Colon (tissue), 2 donors: ENCODE measurements around the gene LYSMD2.
"Not testable (repeated sequence)": the region's sequence is repeated elsewhere in the genome, so short reads cannot be mapped to it uniquely, and the experiment has no call there.

Source experiments
- FAIRE-seq: peaks from 2 replicates; lab custom pipeline; 2012; peaks lifted over from hg19 to GRCh38; lab: Jason Lieb, UNC
- donor health status: control.
- donor health status: control.

The LYSMD2 gene, protein sequence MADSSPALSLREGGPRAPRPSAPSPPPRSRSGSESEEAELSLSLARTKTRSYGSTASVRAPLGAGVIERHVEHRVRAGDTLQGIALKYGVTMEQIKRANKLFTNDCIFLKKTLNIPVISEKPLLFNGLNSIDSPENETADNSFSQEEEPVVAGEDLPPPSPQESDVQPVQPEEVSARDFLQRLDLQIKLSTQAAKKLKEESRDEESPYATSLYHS

DNA sequence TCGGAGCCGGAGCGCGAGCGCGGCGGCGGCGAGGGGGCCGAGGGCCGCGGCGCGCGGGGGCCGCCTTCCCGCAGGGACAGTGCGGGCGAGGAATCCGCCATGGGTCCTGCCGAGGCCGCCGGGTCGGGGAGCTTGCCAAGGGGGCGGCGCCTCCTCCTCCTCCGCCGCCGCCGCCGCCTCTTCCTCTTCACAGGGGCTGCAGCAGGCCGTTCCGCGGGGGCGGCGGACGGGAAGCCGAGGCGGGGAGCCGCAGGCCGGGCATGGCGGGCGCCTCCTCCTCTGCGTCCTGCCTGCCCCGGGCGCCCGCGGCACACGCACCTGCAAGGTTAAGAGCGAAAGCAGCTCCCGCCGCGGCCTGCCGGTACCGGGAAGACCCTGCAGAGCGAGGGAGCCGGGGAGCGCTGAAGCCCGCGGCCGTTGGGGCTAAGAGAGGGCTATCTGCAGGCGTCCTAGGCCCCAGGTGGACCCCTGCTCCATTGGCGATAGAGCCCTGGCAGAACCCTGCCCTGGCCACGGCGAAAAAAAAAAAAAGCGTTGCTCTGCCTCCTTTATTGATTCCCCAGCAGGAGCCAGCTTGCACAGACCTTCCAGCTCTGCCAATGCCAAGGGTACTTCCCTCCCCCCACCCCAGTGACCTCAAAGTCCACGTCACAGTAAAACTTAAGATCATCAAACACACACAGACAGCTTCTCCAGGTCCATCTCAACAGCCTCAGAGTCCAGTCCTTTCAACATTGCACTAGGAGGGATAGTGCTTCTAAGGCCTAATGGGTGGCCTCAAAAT, at the start of gene LYSMD2:
Gene LYSMD2 (minus strand): TSS at position 134 of the 784 bp plus-strand sequence. CDS start 33 bp downstream, at position 101.
- FAIRE-seq: no peak

DNA sequence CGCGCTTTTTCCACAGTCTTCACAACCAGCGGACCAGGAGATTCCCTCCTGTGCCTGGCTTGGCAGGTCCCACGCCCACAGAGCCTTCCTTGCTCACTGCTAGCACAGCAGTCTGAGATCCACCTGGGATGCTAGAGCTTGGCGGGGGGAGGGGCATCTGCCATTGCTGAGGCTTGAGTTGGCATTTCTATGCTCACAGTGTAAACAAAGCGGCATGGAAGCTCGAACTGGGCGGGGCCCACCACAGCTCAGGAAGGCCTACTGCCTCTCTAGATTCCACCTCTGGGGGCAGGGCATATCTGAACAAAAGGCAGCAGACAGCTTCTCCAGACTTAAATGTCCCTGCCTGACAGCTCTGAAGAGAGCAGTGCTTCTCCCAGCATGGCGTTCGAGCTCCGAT, 49.7 kb upstream of the LYSMD2 start:
- not testable (repeated sequence) for FAIRE-seq

DNA sequence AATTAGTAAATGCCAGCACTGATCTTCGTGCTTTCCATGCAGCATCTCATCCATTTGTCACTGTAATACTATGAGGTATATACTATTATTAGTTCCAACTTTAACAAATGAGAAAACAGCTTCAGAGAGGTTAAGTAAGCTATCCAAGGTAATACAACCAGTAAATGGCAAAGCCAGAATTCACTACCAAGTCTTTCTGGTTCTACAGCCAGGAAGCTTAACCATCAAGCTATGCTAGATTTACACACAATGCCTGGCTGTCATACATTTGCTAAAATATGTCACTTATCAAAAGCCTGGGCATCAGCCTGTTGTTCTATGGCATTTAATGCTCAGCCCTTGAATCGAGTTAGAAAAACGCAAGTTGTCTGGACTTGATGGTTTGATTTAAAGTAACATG, 46.5 kb upstream of the LYSMD2 start:
- no peak for FAIRE-seq

DNA sequence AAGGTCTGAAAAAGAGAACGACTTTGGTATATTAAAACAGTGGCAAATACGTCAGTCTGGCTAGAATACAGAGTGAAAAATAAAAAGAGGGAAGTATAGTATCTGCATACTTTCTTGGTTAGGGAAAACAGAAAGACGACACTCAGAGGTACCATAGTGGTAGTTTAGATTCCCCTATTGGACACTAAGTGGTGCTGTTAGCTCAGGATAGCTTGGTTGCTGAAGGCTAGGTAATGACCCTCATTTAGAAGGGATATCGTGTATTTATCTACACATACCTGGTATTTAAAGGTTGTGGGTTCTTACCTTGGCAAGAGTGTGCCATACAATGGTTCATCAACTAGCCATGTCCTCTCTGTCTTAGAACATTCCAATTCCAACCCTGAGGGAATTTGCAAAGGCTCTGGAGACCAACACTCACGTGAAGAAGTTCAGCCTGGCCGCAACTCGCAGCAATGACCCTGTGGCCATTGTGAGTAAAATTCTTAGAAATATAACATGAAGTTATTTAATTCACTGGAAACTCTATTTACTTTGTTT, 45.0 kb upstream of the LYSMD2 start:
- FAIRE-seq: no peak

DNA sequence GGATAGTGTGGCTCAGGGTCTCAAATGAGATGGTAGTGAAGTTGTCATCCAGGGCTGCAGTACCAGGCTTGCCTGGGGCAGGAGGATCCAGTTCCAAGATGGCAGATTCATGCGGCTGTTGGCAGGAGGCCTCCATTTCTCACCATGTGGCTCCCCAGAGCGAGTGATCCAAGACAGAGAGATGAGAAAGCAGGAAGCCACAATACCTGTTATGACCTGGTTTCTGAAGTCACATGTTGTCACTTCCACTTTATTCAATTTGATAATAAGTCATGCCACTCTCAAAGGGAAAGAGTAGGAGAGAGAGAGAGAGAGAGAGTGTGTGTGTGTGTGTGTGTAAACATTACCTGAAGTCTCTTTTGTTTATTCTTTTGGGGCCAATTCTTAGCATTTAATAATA, 44.1 kb upstream of the LYSMD2 start:
- no peak for FAIRE-seq

DNA sequence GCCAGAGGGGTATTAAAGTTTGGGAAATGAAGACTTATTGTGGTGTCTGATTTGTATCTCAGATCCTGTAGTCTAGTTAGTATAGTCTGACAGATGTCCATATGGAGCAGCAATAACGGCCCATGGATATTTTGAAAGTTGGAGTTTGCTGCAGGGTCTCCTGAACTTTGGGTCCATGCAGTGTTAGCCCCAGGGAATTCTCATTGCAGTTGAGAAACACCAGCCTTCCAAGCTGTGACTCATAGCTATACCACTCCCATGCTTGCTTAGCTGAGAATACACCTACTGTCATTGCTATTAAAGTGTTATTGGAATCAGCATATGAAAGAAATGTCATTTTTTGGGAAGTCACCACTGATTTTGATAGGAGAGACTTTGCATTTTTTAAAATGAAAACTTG, 43.2 kb upstream of the LYSMD2 start:
- no peak for FAIRE-seq

DNA sequence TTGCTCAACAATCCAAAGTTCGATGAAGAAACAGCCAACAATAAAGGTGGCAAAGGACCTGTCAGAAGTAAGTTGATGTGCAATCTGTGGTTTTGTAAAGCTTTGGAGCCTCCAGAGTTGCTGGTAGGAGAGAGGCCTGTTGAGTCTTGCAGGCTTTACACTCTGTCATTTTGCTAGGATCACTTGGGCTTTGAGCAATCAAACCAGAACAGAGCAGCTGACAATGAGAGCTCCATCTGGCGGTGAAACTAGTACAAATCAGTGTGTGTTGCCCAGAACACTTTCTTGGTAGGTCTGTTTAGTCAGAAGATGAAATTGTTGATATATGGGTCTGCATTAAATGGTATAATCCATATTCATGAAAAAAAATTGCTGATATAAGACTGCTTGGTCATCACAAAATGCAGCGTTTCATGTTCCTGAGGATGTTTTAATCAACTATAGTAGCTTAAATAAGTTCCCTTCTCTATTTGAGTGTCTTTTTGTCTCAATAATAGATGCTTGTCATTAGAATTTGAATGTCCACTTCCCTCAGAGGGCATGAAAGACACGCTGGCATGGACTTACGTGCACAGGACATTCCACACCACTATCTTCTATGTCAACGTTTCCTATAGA, 39.6 kb upstream of the LYSMD2 start:
- no peak for FAIRE-seq

DNA sequence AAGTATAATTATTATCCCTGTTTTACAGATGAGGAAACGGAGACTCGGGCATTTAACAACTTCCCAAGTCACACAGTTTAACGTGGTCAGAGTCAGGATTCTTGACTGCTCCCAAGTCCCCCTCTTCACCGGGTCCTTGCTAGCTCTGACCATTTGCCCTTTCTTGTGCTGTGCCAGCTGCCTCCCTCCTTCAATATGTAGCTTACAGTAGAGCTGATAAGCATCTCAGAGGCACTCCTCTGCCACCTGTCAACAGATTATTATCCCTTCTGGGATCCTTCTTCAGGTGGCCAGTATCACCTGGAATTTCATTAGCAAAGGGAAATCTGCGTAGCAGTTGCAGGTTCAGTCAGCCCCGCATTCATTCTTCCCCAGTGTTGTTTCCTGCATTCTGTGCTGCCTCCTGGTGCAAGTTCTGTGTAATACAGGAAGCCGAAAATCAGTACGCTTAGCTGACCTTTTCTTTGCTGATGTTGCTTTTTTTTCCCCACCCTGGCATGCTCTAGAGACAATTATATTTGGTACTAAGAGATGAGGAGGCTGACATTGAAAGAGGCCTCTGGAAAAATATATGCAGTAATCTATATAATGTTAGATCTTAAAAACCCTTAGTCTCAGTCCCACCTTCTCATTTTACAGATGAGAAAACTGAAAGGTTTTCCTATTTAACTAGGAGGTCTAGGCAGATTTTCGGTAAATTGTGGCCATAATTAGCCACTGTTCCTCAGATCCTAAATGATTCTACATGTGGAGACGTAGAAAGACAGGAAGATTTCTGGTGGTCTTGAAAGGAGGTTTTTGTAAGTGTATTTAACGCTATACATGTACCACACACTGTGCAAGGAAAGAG, 38.7 kb upstream of the LYSMD2 start:
- no peak for FAIRE-seq

DNA sequence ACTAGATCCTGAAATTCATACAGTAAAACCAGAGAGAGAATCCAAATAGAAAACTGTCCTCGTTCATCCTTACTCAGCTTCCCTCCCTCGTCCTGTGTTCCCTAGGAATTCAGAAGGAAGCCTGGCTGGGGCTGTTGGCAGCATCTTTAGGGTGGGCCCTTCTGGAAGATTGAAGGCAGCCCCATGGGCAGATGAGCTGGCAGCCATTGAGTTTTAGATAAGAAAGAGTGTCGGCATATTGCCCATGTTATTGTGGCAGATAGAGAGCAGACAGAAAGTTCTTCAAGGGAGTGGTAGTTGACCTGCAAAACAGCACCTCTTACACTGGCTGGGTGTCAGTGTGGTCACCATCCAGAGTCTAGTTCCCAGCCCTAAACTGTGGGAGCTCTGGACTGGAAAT, 37.5 kb upstream of the LYSMD2 start:
- FAIRE-seq: no peak

DNA sequence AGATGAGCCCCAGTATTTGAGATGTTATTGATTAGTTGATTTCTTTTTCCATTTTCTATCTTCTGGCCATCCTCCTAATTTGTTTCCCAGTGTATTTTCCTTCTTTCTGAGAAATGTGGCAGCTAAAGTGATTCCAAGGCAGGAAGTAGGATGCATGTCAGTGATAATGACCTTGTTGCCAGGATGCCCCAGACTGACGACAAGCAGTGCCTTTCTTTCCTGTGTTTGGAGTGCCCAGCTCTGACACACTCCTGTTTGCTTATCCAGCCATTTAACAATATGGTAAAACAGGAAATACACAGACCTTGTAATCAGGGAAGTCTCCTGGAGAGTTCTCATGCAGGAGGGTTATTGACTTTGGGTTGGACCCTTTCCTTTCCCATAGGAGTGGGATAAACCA, 34.3 kb upstream of the LYSMD2 start:
- FAIRE-seq: no peak

DNA sequence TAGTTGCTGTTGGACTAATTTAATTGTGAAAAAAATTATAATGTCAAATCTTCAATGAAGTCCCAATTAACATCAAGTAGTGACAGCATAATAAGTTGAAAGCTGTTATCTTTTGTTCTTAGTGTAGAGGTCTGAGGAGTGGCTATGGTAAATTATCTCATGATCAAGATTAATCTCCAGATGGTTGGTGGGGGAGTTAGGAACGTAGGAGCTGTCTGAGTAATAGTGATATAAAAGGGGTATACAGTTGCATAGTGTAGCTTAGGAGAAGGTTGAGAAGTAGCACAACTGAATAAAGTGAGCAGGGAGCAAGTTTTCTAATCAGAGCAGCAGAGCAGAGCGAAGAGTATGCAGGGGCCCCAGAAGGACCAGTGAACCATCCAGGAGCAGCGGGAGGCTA, 33.4 kb upstream of the LYSMD2 start:
- no peak for FAIRE-seq

DNA sequence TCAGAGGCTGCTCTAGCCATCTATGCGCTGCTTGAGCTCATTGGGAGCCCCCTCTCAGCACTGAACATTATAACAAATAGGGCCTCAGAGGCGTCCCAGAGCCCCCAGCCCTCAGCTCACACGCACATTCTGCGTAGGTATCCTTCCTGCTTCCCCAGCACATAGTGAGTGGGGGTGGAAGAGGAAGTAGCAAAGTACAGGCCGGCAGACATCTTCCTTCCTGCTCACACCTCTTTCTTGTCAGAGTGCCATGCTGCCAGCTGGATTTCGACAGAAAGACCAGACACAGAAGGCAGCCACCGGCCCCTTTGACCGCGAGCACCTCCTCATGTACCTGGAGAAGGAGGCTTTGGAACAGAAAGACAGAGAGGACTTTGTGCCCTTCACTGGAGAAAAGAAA, 30.6 kb upstream of the LYSMD2 start:
- FAIRE-seq: no peak

DNA sequence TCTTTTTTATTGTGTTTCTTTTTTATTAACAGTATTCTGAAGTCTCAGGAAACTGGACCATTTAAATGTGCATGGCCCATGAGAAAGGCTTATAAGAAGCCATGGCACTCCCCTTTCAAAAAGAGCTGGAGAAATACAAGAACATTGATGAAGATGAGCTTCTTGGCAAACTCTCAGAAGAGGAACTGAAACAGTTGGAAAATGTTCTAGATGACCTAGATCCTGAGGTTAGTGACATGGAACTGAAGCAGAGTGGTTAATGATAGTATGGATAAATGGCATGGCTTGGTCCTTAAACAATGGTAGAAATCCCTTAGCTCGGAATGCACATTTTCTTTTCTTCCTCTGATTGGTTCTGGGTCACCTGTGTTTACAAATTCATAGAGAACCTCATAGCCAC, 28.9 kb upstream of the LYSMD2 start:
- no peak for FAIRE-seq

DNA sequence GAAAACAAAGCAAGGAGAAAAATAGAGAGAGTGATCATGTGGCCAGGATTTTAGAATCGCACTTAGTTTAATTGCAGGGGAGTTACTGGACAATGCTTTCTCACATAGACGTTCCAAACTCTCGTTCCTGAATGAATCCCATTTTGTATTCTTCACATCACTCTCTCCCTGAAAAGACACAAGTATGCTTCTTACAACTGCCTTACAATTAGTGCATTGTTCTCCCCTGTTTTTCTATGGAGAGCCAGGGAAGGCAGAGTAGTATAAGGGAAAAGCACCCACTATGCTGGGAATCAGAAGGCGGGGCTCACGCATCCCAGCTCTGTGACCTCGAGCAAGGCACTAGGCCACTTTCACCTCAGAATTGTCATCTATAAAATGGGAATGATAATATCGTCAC, 28.3 kb upstream of the LYSMD2 start:
- no peak for FAIRE-seq

DNA sequence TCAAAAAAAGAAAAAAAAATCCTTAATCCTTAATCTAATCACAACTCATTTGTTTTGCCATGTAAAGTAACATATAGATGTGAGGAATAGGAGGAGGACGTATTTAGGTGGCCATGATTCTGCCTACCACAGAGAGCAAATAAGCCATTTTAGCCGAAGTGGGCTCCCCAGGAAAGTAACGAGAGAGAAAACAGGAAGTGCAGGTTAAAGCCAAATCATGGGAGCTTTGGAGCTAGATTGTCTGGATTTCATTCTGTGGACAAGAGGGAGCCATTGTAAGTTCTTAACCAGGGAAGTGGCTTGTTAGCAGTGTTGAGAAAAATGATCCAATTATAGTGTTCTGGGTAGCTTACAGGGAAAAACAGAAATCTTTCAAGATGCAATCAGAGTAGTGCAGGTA, 23.4 kb upstream of the LYSMD2 start:
- no peak for FAIRE-seq

DNA sequence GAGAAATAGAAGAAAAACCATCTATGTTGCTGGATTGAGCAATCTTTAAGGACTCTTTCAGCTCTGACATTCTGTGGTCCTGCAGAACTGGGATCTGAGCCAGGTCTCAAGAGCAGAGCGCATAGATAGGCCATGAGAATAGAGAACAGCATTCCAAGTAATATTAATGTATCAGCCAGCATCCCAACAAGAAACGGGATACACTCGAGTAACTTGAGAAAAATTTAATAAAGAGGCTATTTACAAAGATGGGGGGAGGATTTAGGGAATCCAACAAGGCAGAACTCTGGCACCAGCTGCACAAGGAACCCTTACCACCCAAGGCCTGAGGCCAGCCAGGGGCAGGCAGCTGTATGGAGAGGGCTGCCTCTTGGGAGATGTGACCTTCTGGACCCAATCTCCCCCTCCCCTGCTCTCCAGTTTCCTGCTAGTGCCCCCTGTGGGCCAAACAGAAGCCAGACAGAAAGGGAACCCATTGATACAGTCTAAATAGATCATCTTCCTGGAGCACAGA, 22.2 kb upstream of the LYSMD2 start:
- no peak for FAIRE-seq

DNA sequence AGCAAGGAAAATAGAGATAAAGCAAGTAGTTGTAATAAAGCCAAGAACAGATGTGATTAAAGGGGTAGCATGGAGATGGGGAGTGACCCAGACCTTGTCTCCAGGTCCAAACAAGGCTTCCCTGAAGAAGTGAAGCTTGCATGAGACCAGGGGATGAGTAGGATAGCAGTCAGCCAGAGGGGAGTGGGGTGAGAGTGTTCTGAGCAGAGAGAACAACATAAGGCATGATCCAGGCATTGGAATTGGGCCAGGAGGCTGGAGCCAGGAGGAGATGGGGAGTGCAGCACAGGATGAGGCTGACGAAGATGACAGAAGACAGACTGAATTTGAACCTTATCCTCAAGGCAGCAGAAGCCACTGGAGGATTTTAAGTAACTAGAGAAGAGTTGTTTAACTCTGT, 21.2 kb upstream of the LYSMD2 start:
- FAIRE-seq: no peak

DNA sequence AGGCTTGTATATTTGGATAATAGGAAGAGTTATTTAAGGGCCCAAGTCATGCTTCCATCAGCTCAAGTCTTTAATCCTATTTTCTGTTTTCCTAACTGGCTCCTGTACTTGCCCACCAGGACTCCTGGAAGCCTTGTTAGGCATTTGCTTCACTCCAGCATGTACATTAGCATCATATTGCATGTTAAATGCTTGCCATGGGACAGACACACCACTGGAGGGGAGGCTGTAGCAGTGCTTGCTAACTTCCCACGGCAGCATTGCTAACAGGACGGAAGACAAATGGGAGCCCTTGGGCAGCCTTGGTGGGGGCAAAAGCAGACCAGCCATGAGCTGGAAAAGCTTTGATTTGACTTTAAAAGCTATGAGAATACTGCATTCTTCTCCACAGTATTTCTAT, 20.0 kb upstream of the LYSMD2 start:
- FAIRE-seq: no peak

DNA sequence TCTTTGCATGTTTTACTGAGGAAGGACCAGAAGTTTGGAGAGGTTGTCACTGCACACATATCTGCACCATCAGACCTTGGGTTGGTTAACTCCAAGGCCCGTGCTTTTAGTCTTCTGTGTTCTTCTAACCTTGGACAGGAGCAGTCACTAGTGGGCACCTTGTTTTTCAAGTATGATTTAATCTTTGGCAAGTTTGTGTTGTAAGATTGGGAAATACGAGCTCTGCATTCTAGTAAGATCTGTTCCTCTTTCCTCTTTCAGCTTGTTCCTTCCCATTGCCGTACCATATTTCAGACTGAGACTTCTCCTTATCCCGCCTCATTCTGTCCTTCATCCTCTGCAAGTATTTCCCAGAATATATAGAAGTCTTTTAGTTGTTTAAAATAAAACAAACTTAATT, 19.0 kb upstream of the LYSMD2 start:
- no peak for FAIRE-seq

DNA sequence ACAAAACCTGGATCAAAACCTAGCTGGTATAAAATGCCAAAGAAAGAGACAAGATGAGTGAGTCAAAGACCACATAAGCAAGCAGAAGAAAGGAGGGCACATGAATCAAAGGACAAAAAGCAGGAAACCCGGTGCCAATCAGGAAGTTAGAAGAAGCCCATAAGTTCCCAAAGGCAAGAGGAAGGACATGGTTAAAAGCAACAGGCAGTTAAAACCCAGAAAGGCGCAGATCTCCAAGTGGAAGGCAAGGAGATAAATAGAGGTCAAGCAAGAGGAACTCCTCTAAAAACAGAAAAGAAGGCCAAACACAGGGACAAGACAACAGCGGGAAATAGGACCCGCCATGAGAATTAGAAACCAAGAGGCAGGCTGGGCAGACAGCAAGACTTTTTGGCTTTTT, 18.3 kb upstream of the LYSMD2 start:
- no peak for FAIRE-seq

DNA sequence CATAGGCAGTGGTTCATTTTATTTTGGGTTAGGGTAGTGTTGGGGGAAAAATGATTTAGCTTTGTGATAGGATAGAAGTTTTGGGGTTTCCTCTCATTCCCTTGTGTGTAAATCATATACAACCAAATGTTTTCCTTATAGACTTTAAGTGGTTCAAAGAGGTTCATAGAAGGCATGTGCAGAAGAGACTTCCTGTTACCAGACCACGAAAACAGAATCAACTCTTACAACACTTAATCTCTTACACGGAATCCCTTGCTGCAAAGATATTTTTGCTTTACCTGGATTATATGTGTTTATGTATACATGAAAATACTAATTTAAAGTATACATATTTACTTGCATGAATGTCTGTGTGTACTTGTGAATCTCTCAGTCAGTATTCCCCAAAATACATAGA, 16.8 kb upstream of the LYSMD2 start:
- FAIRE-seq: no peak

DNA sequence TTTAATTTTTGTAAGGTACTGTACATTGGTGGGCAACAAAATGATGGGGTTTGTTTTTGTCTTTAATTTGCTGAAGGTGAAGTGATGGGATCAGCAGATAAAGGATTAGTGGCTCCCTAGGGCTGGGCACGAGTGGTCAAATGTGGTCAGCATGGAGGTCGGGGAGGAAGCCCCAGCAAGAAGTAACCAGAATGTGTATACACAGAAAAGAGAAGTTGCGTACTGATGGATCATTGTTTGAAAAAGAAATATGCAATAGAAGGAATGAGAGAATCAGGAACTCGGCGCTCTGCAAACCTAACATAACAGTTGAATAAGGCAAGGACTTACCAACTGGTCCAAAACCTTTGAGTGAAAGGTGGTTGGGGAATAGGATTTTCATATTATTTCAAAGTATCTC, 15.4 kb upstream of the LYSMD2 start:
- no peak for FAIRE-seq
